GM12878 (cell line): ENCODE measurements around the gene EDARADD. TPM values are rescaled to one million over a fixed set of nuclear protein-coding genes. Genes with fewer than 3 reads are reported as not detected.

Source experiments
- ATAC-seq: fragments of 200-7000 bp; cut with Tn5 transposase; 3 replicates; pipeline ENCODE4 v1.9.1; 2020; ENCODE audit warnings: mild to moderate bottlenecking, moderate library complexity
- BruUV-seq: library from RNA; stranded (reverse); fragments of 400-500 nt; replicated peaks from 2 replicates; lab custom pipeline; 2021; lab: Mats Ljungman, UMichigan
- CTCF ChIA-PET: fragments of 300-600 bp; sonication (Branson Sonifier 250); formaldehyde crosslinking; extraction: SDS; loops from one replicate; lab custom pipeline; 2021; ENCODE audit warnings: inconsistent platforms; lab: Yijun Ruan, JAX
- POLR2A ChIA-PET: fragments of 350-600 bp; formaldehyde crosslinking; extraction: SDS; loops from one replicate; lab custom pipeline; 2021; ENCODE audit warnings: inconsistent platforms; lab: Charles Lee
- RAD21 ChIA-PET: fragments of 300-600 bp; sonication (Branson Sonifier 250); formaldehyde crosslinking; loops from one replicate; lab custom pipeline; 2023; ENCODE audit warnings: antibody characterized with exemption; ENCODE audit not compliant: unreplicated experiment; lab: Charles Lee
- SMC1A ChIA-PET: fragments of 300-600 bp; sonication (Branson Sonifier 250); formaldehyde crosslinking; loops from one replicate; lab custom pipeline; 2023; ENCODE audit not compliant: unreplicated experiment, uncharacterized antibody; lab: Charles Lee
- DNase-seq: peaks from one replicate; pipeline ENCODE4 v3.0.0-alpha.2; 2011; ENCODE audit warnings: low read depth, low spot score
- FAIRE-seq: peaks from 3 replicates; lab custom pipeline; 2011; peaks lifted over from hg19 to GRCh38; lab: Jason Lieb, UNC
- H2AFZ ChIP-seq: 2 replicates; pipeline ENCODE4 v1.6.0; 2011; ENCODE audit warnings: low read depth, low read length, control low read depth; ENCODE audit not compliant: control insufficient read depth
- H3K27ac ChIP-seq: 2 replicates; pipeline ENCODE4 v1.5.1; 2011; ENCODE audit warnings: control low read depth; ENCODE audit not compliant: control insufficient read depth, insufficient read depth
- H3K27me3 ChIP-seq, 2 experiments: replicated peaks in 1 of 2; 2 replicates each; pipeline versions ENCODE4 v1.6.0 to v1.6.1; 2011; ENCODE audit warnings: low read length in 1 of 2; ENCODE audit not compliant: control insufficient read depth in 2 of 2, insufficient read depth in 2 of 2
- H3K36me3 ChIP-seq, 2 experiments: 2 replicates each; pipeline ENCODE4 v1.5.1; 2011; ENCODE audit warnings: low read length in 1 of 2; ENCODE audit not compliant: control insufficient read depth in 2 of 2, insufficient read depth in 2 of 2
- H3K4me1 ChIP-seq: 2 replicates; pipeline ENCODE4 v1.6.1; 2011; ENCODE audit warnings: mild to moderate bottlenecking, low read length, moderate library complexity, mixed read lengths; ENCODE audit not compliant: control insufficient read depth, insufficient read depth
- H3K4me2 ChIP-seq: 2 replicates; pipeline ENCODE4 v1.6.0; 2011; ENCODE audit warnings: control low read depth; ENCODE audit not compliant: control insufficient read depth, insufficient read depth
- H3K4me3 ChIP-seq: fragments of 200-600 bp; sonication (generic); 2 replicates; pipeline ENCODE4 v1.5.1; 2016
- H3K79me2 ChIP-seq: 2 replicates; pipeline ENCODE4 v1.6.0; 2011; ENCODE audit warnings: low read length; ENCODE audit not compliant: control insufficient read depth, insufficient read depth
- H3K9ac ChIP-seq: 2 replicates; pipeline ENCODE4 v1.8.0; 2011; ENCODE audit warnings: low read length, control low read depth, mixed read lengths; ENCODE audit not compliant: control insufficient read depth, insufficient read depth
- H3K9me3 ChIP-seq: replicated peaks from 3 replicates; pipeline ENCODE4 v1.5.1; 2011; ENCODE audit warnings: mild to moderate bottlenecking, low read length; ENCODE audit not compliant: control insufficient read depth, insufficient read depth
- H4K20me1 ChIP-seq: 2 replicates; pipeline ENCODE4 v1.6.0; 2011; ENCODE audit not compliant: control insufficient read depth, insufficient read depth
- ESRRA ChIP-seq: IDR thresholded peaks from 2 replicates; pipeline ENCODE4 v1.6.1; 2012; ENCODE audit warnings: mild to moderate bottlenecking, low read length, improper control_type of control experiment
- RBBP5 ChIP-seq: fragments of 200-600 bp; sonication (generic); conservative IDR thresholded peaks from 2 replicates; pipeline ENCODE4 v1.6.1; 2016
- TBL1XR1 ChIP-seq: IDR thresholded peaks from 2 replicates; pipeline ENCODE4 v1.6.1; 2012; ENCODE audit warnings: low read depth, low read length, improper control_type of control experiment
- WGBS: methylation state at CpG from one replicate; pipeline ENCODE4 v1.1.6; 2016; ENCODE audit warnings: low lambda C conversion rate; ENCODE audit not compliant: insufficient replicate concordance, insufficient coverage; ENCODE audit errors: missing lambda C conversion rate; 5-methylcytosine and 5-hydroxymethylcytosine counted together
- in situ Hi-C: fragments of 300-500 bp; cut with MboI; formaldehyde crosslinking; loops from 9 replicates; pipeline ENCODE4 v1.14.3; 2018; ENCODE audit warnings: mixed read lengths
- intact Hi-C: fragments of 100-400 bp; cut with micrococcal nuclease; formaldehyde crosslinking; loops from one replicate; pipeline ENCODE4 v1.14.2; 2022; ENCODE audit not compliant: unreplicated experiment
- polyA plus RNA-seq, 11 experiments: library from polyadenylated mRNA; depleted of rRNA in 4 of 11; unstranded in 6 of 11; stranded (reverse) in 5 of 11; fragments of >200 nt; fragmentation: Nextera tagmentation in 4 of 11; fragmentation: Illumina TruSeq in 1 of 11; extraction: Ambion mirVana in 4 of 11; extraction: Trizol in 1 of 11; gene quantifications; 1 replicate in 1 of 11; 2 replicates in 10 of 11; pipeline versions ENCODE4 v1.2.1 to v1.2.3, GENCODE V29; 2011 to 2016; ENCODE audit warnings: inconsistent platforms in 2 of 11, missing spikeins in 2 of 11, low read depth in 1 of 11
- total RNA-seq, 4 experiments: library from RNA; depleted of rRNA in 3 of 4; stranded (reverse); fragments of >200 nt in 3 of 4; fragmentation: Illumina TruSeq in 1 of 4; extraction: Trizol in 1 of 4; gene quantifications; 2 replicates each; pipeline versions ENCODE4 v1.2.1 to v1.2.3, GENCODE V29; 2013 to 2021
- TF ChIP-seq, protein P1 (sequence below): fragments of 450-650 bp; formaldehyde crosslinking; IDR thresholded peaks from 2 replicates; pipeline ENCODE4 v1.4.0; 2020; ENCODE audit warnings: mild to moderate bottlenecking, moderate library complexity
- TF ChIP-seq, protein P2 (sequence below): fragments of 450-650 bp; IDR thresholded peaks from 2 replicates; pipeline ENCODE4 v1.6.1; 2016; ENCODE audit warnings: mild to moderate bottlenecking

Gene EDARADD
- total and polyA plus RNA-seq, 10 of the 15 experiments (the other 5 are each of a cell fraction or from before 2014, with no cell fraction given) = 0.58 to 6.1 (median 4.7) TPM

DNA sequence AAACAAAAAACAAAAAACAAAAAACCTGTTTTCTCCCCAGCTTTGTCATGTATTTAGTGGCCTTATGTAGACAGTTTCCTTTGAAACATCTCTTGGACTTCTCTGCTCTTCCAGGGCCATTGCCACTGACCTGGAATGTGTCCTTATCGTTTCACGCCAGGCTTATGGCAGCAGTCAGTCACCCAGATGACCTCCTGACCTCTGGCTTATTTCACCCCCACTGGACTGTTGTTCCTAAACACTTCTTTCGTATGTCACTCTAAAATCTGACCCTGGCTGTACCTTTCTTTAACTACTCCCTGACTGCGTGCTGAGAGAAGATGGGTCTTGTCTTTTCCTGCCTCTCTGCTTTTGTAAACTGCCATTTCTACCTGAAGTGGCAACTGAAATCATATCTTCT is 138.8 kb downstream of the EDARADD start:
- no peak for ATAC-seq
- TF ChIP-seq RBBP5 (no peak), ESRRA (no peak), TBL1XR1 (no peak)
- TF ChIP-seq, protein P1, sequence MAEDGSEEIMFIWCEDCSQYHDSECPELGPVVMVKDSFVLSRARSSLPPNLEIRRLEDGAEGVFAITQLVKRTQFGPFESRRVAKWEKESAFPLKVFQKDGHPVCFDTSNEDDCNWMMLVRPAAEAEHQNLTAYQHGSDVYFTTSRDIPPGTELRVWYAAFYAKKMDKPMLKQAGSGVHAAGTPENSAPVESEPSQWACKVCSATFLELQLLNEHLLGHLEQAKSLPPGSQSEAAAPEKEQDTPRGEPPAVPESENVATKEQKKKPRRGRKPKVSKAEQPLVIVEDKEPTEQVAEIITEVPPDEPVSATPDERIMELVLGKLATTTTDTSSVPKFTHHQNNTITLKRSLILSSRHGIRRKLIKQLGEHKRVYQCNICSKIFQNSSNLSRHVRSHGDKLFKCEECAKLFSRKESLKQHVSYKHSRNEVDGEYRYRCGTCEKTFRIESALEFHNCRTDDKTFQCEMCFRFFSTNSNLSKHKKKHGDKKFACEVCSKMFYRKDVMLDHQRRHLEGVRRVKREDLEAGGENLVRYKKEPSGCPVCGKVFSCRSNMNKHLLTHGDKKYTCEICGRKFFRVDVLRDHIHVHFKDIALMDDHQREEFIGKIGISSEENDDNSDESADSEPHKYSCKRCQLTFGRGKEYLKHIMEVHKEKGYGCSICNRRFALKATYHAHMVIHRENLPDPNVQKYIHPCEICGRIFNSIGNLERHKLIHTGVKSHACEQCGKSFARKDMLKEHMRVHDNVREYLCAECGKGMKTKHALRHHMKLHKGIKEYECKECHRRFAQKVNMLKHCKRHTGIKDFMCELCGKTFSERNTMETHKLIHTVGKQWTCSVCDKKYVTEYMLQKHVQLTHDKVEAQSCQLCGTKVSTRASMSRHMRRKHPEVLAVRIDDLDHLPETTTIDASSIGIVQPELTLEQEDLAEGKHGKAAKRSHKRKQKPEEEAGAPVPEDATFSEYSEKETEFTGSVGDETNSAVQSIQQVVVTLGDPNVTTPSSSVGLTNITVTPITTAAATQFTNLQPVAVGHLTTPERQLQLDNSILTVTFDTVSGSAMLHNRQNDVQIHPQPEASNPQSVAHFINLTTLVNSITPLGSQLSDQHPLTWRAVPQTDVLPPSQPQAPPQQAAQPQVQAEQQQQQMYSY (CRISPR knock-in tag) = no peak
- TF ChIP-seq, protein P2, sequence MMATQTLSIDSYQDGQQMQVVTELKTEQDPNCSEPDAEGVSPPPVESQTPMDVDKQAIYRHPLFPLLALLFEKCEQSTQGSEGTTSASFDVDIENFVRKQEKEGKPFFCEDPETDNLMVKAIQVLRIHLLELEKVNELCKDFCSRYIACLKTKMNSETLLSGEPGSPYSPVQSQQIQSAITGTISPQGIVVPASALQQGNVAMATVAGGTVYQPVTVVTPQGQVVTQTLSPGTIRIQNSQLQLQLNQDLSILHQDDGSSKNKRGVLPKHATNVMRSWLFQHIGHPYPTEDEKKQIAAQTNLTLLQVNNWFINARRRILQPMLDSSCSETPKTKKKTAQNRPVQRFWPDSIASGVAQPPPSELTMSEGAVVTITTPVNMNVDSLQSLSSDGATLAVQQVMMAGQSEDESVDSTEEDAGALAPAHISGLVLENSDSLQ = no peak
- TF ChIP-seq, all 136 proteins: peak for 0
- Histone ChIP-seq H3K4me2 (no peak overlapping the region), H3K4me3 (no peak overlapping the region), H3K4me1 (peaks cover 9% of the 10 kb centered on the region), H3K79me2 (no peaks in the 10 kb centered on the region), H3K27ac (no peak overlapping the region), H3K9me3 (no peaks in the 10 kb centered on the region), H4K20me1 (no peaks in the 10 kb centered on the region), H3K36me3 (peaks cover 0 to 3% of the 10 kb centered on the region in 2 experiments; a peak in 2 of 4 replicates), H3K9ac (no peak overlapping the region), H3K27me3 (no peaks in the 10 kb centered on the region), H2AFZ (no peak overlapping the region)
- intact Hi-C loops (no loop called here), in situ Hi-C loops (no loop called here)
- BruUV-seq = TSS peak; percentile 61
- DNase-seq (no peak), FAIRE-seq (no peak)
- POLR2A ChIA-PET = no interaction called here
- 99% methylated on average over 4 of the region's 4 CpGs for WGBS
- RAD21 ChIA-PET = no interaction called here
- CTCF ChIA-PET = interaction anchor here (0.7 kb wide), 1 partner anchor 1051 kb away, joined by 4 read pairs; no protein-coding TSS in a partner anchor
- SMC1A ChIA-PET = no interaction called here
